ENCODE measurements around the gene GM2A.

The GM2A gene

GRCh38 chr5:151278845-151279244 is 25.9 kb downstream of the GM2A start:
- no peak overlapping the region for H3K4me3 ChIP-seq (ENCODE audit: low read depth, low read length)
- no peak for DNase-seq (ENCODE audit: low read depth, low spot score)
- no peak for TF ChIP-seq CTCF (IDR thresholded peaks at IDR 0.05; ENCODE audit: low read depth, low read length)
- in situ Hi-C loops (cut with HindIII; ENCODE audit: low sequenced_read_pairs), result no loop called here

- no peak for TF ChIP-seq CTCF (IDR thresholded peaks at IDR 0.05; ENCODE audit: low read depth, low read length)
- in situ Hi-C loops (cut with HindIII; ENCODE audit: low sequenced_read_pairs), result no loop called here
- DNase-seq (ENCODE audit: low read depth, low spot score), result no peak
- H3K4me3 ChIP-seq (ENCODE audit: low read depth, low read length), result no peak overlapping the region
These were observed 27.5 kb downstream of the GM2A start for GRCh38 chr5:151280443-151280842.

- in situ Hi-C loops (cut with HindIII; ENCODE audit: low sequenced_read_pairs), result no loop called here
- H3K4me3 ChIP-seq (ENCODE audit: low read depth, low read length), result no peak overlapping the region
- no peak for DNase-seq (ENCODE audit: low read depth, low spot score)
- no peak for TF ChIP-seq CTCF (IDR thresholded peaks at IDR 0.05; ENCODE audit: low read depth, low read length)
These were observed 28.1 kb downstream of the GM2A start for GRCh38 chr5:151281001-151281639.

GRCh38 chr5:151283120-151283825 is 30.3 kb downstream of the GM2A start:
- TF ChIP-seq CTCF (IDR thresholded peaks at IDR 0.05; ENCODE audit: low read depth, low read length), result no peak
- H3K4me3 ChIP-seq (ENCODE audit: low read depth, low read length), result no peak overlapping the region
- no peak for DNase-seq (ENCODE audit: low read depth, low spot score)
- in situ Hi-C loops (cut with HindIII; ENCODE audit: low sequenced_read_pairs), result no loop called here

GRCh38 chr5:151284392-151284967 is 31.5 kb downstream of the GM2A start:
- TF ChIP-seq CTCF (IDR thresholded peaks at IDR 0.05; ENCODE audit: low read depth, low read length), result no peak
- H3K4me3 ChIP-seq (ENCODE audit: low read depth, low read length), result no peak overlapping the region
- in situ Hi-C loops (cut with HindIII; ENCODE audit: low sequenced_read_pairs), result no loop called here
- no peak for DNase-seq (ENCODE audit: low read depth, low spot score)

GRCh38 chr5:151285683-151286082 is 32.7 kb downstream of the GM2A start:
- no peak for DNase-seq (ENCODE audit: low read depth, low spot score)
- in situ Hi-C loops (cut with HindIII; ENCODE audit: low sequenced_read_pairs), result no loop called here
- no peak overlapping the region for H3K4me3 ChIP-seq (ENCODE audit: low read depth, low read length)
- TF ChIP-seq CTCF (IDR thresholded peaks at IDR 0.05; ENCODE audit: low read depth, low read length), result no peak

All from astrocyte of the spinal cord (primary cell).